ENCODE measurements around the gene SAMD5.

DNA sequence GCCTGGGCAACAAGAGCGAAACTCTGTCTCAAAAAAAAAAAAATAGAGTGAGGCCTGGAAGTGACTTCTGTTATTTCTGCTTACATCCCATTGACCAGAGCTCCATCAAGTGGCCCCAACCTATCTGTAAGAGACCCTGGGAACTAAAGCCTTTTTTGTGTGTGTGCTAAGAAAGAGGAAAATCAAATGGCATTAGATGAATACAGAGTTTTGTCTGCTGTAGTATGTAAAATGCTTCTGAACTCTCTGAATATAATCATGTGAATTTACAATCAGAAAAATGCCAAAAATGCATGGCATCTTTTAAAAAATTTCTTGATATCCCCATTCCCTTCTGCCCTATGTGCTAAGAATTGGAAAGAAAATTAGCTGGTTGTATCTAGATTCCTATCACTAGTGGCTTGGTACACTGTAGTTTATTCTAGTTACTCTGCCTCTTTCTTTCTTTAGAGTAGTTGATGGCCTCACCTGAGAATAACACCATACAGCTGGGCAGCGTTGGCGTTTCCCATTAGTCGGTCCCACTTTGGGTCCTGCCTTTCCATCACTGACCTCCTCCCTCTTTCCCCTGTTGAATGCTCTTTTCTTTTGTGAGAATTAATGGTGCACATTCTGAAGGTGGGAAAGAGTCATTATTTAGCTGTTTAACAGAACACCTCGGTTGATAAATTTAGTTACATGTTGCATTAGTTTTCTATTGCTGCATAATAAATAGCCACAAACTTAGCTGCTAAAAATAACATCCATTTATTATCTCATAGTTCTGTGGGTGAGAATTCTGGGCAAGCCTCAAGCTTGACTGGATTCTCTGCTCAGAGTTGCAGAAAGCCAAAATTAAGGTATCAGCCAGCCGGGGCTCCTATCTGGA lies 38.2 kb downstream of the SAMD5 start:
- no peak for TF ChIP-seq POLR2A (IDR thresholded peaks at IDR 0.05)
- TF ChIP-seq, protein P1, sequence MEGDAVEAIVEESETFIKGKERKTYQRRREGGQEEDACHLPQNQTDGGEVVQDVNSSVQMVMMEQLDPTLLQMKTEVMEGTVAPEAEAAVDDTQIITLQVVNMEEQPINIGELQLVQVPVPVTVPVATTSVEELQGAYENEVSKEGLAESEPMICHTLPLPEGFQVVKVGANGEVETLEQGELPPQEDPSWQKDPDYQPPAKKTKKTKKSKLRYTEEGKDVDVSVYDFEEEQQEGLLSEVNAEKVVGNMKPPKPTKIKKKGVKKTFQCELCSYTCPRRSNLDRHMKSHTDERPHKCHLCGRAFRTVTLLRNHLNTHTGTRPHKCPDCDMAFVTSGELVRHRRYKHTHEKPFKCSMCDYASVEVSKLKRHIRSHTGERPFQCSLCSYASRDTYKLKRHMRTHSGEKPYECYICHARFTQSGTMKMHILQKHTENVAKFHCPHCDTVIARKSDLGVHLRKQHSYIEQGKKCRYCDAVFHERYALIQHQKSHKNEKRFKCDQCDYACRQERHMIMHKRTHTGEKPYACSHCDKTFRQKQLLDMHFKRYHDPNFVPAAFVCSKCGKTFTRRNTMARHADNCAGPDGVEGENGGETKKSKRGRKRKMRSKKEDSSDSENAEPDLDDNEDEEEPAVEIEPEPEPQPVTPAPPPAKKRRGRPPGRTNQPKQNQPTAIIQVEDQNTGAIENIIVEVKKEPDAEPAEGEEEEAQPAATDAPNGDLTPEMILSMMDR (IDR thresholded peaks at IDR 0.05): no peak
- TF ChIP-seq EP300 (IDR thresholded peaks at IDR 0.05): no peak
